Measurements from ENCODE around the gene SSC5D. TPM values are rescaled to one million over a fixed set of nuclear protein-coding genes. Genes with fewer than 3 reads are reported as not detected.
A peak's percentile ranks its signal among the peaks of the same experiment; 100 is the strongest.

Gene SSC5D
- total and polyA plus RNA-seq, 3 donors from 2014 or later, result 6.4 to 10.7 (median 6.9) TPM

DNA sequence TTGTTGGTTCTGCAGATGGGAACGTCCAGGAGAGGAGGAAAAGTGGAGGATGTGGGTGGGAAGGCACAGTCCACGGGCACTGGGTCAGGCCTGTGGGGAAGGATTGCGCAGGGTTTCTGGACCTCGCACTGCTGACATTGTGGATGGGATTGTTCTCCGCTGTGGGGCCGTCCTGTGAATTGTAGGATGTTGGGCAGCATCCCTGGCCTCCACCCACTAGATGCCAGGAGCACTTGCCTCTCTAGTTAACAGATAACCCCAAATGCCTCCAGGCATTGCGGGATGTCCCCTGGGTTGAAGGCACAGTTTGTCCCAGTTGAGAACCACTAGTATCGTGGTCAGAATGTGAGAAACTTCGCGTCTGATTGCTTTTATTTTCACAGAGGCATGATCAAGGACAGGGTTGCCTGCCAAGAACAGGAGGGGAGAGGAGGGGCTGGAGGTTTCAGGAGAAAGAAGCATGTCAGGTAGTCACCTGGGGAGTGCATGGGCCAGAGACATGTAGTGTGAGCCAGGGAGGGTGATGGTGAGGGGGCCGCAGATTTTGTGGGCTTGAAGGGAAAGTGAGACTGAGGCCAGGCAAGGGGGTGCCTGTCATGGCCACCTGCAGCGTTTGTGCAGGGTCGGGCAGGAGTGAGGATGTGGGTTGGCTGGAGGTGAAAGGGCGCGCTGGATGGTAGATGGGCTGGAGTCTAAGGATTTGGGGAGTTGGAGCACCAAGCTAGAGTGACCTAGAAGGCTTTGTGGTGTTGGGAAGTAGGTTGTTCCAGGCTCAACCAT lies 8.6 kb upstream of the SSC5D start:
- intact Hi-C loops (cut with DNase I; ENCODE audit: low total_unique reads), result no loop called here
- no peak for DNase-seq
- H3K9me3 ChIP-seq, result no peaks in the 10 kb centered on the region
- peak overlapping the region in 1 of 2 donors; percentile 39 for H3K27ac ChIP-seq
- WGBS, 2 donors, result 62 to 68% methylated on average over 14 of the region's 15 CpGs
- peaks cover 41% of the 10 kb centered on the region for H3K4me1 ChIP-seq
- H3K4me3 ChIP-seq, result no peak overlapping the region
- TF ChIP-seq, protein P1, sequence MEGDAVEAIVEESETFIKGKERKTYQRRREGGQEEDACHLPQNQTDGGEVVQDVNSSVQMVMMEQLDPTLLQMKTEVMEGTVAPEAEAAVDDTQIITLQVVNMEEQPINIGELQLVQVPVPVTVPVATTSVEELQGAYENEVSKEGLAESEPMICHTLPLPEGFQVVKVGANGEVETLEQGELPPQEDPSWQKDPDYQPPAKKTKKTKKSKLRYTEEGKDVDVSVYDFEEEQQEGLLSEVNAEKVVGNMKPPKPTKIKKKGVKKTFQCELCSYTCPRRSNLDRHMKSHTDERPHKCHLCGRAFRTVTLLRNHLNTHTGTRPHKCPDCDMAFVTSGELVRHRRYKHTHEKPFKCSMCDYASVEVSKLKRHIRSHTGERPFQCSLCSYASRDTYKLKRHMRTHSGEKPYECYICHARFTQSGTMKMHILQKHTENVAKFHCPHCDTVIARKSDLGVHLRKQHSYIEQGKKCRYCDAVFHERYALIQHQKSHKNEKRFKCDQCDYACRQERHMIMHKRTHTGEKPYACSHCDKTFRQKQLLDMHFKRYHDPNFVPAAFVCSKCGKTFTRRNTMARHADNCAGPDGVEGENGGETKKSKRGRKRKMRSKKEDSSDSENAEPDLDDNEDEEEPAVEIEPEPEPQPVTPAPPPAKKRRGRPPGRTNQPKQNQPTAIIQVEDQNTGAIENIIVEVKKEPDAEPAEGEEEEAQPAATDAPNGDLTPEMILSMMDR (IDR thresholded peaks at IDR 0.05), result no peak
- TF ChIP-seq POLR2A (IDR thresholded peaks at IDR 0.05), result no peak
- no peaks in the 10 kb centered on the region for H3K27me3 ChIP-seq
- no peaks in the 10 kb centered on the region for H3K36me3 ChIP-seq (ENCODE audit: low read depth, missing control alignments)

- peaks cover 51% of the 10 kb centered on the region for H3K4me1 ChIP-seq
- DNase-seq, result no peak
- peak overlapping the region in 1 of 2 donors; percentile 34 for H3K4me3 ChIP-seq
- no peaks in the 10 kb centered on the region for H3K9me3 ChIP-seq
- TF ChIP-seq, protein P1 (IDR thresholded peaks at IDR 0.05), result no peak
- TF ChIP-seq POLR2A (IDR thresholded peaks at IDR 0.05), result no peak
- 77 to 82% methylated on average over 5 to 52 of the region's 52 CpGs for WGBS, 2 donors
- no peak overlapping the region for H3K27ac ChIP-seq
- no peaks in the 10 kb centered on the region for H3K36me3 ChIP-seq (ENCODE audit: low read depth, missing control alignments)
- intact Hi-C loops (cut with DNase I; ENCODE audit: low total_unique reads), result no loop called here
- no peaks in the 10 kb centered on the region for H3K27me3 ChIP-seq
These were observed 7.0 kb upstream of the SSC5D start for GRCh38 chr19:55481148-55481793.

- peaks cover 56% of the 10 kb centered on the region for H3K4me1 ChIP-seq
- no peak overlapping the region for H3K27ac ChIP-seq
- WGBS, 2 donors, result 46% methylated on average over 11 of the region's 40 CpGs; no CpG with 5 or more reads in 1 of the 2 donors
- TF ChIP-seq, protein P1 (IDR thresholded peaks at IDR 0.05), result no peak
- TF ChIP-seq POLR2A (IDR thresholded peaks at IDR 0.05), result no peak
- H3K4me3 ChIP-seq, result peak overlapping the region in 1 of 2 donors; percentile 34
- no peaks in the 10 kb centered on the region for H3K36me3 ChIP-seq (ENCODE audit: low read depth, missing control alignments)
- H3K9me3 ChIP-seq, result no peaks in the 10 kb centered on the region
- H3K27me3 ChIP-seq, result no peaks in the 10 kb centered on the region
- no peak for DNase-seq
- intact Hi-C loops (cut with DNase I; ENCODE audit: low total_unique reads), result no loop called here
These were observed 6.5 kb upstream of the SSC5D start for GRCh38 chr19:55481794-55482155.

DNA sequence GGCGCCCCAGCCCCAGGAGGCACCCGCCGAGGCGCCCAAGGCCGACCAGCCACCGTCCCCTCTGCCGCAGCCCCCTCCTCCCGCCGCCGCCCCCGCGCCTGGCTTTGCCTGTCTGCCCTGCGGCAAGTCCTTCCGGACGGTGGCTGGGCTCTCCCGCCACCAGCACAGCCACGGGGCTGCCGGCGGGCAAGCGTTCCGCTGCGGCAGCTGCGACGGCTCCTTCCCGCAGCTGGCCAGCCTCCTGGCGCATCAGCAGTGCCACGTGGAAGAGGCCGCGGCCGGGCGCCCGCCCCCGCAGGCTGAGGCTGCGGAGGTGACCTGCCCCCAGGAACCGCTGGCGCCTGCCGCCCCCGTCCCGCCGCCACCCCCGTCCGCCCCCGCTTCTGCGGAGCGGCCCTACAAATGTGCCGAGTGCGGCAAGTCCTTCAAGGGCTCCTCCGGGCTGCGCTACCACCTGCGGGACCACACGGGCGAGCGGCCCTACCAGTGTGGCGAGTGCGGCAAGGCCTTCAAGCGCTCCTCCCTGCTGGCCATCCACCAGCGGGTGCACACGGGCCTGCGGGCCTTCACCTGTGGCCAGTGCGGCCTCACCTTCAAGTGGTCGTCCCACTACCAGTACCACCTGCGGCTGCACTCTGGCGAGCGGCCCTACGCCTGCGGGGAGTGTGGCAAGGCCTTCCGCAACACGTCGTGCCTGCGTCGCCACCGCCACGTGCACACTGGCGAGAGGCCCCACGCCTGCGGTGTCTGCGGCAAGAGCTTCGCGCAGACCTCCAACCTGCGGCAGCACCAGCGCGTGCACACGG lies 5.9 kb upstream of the SSC5D start:
- no peak for DNase-seq

More for the DNA sequence above, 5.9 kb upstream of the SSC5D start:
- 65 to 75% methylated on average over 24 to 42 of the region's 83 CpGs for WGBS, 2 donors
- no peaks in the 10 kb centered on the region for H3K9me3 ChIP-seq
- H3K4me3 ChIP-seq, result peak overlapping the region in 1 of 2 donors; percentile 34
- no peak overlapping the region for H3K27ac ChIP-seq
- intact Hi-C loops (cut with DNase I; ENCODE audit: low total_unique reads), result no loop called here
- no peaks in the 10 kb centered on the region for H3K36me3 ChIP-seq (ENCODE audit: low read depth, missing control alignments)
- peaks cover 61% of the 10 kb centered on the region for H3K4me1 ChIP-seq
- H3K27me3 ChIP-seq, result no peaks in the 10 kb centered on the region
- TF ChIP-seq POLR2A (IDR thresholded peaks at IDR 0.05), result no peak
- TF ChIP-seq, protein P1 (IDR thresholded peaks at IDR 0.05), result no peak
